ENCODE results near the gene TRMT6.

TRMT6 gene, protein sequence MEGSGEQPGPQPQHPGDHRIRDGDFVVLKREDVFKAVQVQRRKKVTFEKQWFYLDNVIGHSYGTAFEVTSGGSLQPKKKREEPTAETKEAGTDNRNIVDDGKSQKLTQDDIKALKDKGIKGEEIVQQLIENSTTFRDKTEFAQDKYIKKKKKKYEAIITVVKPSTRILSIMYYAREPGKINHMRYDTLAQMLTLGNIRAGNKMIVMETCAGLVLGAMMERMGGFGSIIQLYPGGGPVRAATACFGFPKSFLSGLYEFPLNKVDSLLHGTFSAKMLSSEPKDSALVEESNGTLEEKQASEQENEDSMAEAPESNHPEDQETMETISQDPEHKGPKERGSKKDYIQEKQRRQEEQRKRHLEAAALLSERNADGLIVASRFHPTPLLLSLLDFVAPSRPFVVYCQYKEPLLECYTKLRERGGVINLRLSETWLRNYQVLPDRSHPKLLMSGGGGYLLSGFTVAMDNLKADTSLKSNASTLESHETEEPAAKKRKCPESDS

DNA sequence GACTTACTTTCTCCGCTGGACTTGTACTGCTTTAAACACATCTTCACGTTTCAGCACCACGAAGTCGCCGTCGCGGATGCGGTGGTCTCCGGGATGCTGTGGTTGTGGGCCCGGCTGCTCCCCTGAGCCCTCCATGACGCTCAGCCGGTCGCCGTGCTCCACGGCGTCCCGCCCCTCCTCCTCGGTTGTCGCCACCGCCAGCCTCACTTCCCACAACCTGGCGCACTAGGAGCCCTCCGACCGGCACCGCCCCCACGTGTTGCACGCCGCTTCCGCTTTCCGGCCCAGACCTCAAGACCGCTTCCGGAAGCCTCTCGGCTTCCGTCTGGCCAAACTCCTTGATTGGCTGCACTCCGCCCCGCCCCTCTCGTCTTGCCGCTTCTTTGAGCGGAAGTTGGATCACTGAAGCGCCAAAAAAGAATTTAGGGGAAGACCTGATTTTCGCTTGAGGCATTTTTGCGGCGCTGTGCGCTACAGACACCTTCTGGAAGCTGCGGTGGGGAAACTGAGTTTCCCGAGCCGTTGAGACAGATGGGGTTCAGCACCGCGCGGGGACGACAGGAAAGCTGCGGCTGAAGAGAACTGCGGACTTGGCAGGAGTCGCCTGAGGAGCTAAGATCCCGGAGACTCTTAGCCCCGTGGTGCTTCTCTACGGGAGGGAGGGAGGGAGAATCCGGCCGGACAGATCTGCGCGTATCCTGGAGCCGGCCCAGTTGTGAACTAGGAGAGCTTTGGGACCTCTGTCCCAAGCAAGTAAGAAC lies at the start of gene TRMT6, which contains the start of gene MCM8:
TSS of gene TRMT6 (minus strand) at position 263 of the 761 bp plus-strand sequence. CDS start at position 135, 128 bp downstream.
TSS of gene MCM8 (plus strand) at position 382 of the 761 bp plus-strand sequence. CDS start 1,364 bp downstream, outside the sequence.
- peak; percentile 98 to 99 for DNase-seq

DNA sequence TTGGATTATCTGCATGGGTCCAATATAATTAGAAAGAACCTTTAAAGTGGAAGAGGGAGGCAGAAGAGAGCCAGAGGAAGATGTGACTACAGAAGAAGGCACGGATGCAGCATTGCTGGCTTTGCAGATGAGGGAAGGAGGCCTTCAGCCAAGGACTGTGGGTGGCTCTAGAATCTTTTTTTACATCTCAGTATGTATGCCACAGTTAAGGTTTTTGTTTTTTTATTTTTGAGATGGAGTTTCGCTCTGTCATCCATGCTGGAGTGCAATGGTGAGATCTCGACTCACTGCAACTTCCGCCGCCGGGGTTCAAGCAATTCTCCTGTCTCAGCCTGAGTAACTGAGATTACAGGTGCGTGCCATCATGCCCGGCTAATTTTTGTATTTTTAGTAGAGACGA lies 49.5 kb upstream of the TRMT6 start:
- DNase-seq, result no peak

DNA sequence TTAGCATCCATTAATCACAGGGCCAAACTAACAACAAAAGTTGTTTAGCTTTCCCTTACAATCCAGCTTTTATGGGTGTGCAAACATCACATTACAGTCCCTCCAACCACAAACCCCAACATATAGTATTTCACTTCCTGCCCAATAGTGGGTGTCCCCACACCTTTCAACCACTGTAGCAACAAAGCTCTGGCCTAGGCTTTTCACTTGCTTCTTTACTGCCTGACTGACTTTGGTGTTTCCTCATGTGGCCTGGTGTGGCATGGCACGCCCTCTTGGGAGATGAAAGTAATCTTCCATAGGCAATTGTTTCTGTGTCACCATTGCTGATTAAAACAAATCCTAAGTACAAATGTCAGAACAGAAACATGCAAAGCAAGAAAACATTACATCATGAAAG lies 46.4 kb upstream of the TRMT6 start:
- DNase-seq, result peak in 1 of 2 experiments; percentile 18

DNA sequence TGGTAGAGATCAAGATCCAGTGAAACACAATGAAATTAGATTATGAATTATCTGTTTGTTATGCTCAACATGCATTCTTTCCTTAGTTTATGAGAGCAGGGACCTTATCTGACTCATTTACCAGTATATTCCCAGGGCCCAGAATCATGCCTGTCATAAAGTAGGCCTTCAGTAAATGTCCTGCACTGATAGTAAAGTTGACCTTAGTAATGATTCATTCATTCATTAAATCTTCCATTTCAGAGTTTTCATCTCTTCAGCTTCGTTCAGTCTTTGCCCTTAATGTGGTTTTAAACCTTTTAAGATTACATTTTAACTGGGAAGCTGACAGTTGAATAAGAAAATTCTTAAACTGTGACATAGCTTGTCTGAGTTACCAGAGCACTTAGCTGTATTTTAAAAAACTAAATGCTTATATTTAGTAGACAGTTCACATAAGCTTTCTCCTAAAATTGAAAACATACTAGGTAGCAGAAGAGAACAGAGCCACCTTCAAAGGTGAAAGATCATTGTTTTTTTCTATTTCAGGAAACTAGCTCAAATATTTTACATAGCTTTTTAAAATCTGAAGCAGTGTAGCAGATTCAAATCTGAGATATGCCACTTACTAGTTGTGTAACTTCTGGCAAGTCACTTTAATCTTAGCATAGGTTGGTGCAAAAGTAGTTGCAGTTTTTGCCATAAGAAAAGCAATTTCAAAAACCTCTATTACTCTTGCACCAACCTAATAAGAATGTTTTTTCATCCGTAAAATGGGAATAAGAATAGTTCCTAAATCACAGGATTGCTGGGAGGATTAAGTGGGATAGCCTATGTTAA lies 41.5 kb upstream of the TRMT6 start:
- DNase-seq, result no peak

DNA sequence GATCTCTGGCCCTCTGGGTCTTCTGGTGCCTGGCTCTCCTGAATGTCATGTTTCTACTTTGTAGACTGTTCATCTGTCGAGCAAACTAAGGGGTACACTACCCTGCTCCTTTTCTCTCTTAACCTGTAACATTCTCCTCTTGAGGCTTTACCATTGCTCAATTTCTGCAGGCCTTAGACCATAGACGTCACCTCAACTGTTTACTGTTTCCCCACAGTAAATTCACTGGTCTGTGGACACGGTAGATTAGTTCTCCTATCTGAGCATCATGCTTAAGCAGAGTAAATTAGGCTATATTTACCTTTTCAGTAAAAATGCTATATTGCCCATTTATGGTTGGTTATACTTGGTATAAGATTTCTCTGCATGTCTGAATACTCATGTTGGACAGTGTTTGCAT lies 40.6 kb upstream of the TRMT6 start:
- DNase-seq, result no peak

DNA sequence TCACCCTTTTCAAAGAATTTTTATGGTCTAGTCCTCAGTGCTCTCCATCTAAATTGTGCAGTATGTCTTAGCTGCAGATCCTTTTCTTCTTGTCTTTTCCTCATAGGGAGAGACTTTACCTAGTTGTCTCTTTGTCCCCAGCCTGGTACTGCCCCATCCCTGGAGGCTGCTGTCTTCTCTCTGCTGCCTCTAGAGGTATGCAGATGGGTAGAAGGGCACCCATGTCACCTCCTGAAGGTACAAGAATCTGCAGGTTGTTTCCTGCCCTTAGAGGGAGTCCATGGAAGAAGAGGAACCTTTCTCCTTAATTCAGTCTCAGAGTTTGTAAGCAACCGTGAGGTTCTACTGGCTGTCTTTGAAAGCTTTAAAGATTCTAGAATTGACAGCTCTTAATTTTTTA lies 39.2 kb upstream of the TRMT6 start:
- DNase-seq, result no peak

DNA sequence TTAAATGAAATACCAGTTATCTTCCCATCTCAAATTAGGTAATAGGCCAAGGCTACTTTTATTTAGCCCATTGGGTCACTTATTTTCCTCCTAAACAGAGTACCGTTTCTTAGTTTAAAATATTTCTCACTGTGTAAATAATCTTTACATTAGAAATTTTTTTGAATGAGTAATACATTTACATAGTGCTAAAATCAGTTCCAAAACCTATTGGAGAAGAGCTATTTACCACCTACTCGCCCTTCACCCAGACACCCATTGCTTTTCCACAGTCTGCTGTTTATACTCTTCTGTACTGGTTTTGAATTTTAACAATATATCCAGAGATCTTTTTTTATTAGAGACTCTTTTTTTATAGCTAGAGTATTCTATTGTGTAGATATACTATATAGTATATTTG lies 37.0 kb upstream of the TRMT6 start:
- DNase-seq, result no peak

DNA sequence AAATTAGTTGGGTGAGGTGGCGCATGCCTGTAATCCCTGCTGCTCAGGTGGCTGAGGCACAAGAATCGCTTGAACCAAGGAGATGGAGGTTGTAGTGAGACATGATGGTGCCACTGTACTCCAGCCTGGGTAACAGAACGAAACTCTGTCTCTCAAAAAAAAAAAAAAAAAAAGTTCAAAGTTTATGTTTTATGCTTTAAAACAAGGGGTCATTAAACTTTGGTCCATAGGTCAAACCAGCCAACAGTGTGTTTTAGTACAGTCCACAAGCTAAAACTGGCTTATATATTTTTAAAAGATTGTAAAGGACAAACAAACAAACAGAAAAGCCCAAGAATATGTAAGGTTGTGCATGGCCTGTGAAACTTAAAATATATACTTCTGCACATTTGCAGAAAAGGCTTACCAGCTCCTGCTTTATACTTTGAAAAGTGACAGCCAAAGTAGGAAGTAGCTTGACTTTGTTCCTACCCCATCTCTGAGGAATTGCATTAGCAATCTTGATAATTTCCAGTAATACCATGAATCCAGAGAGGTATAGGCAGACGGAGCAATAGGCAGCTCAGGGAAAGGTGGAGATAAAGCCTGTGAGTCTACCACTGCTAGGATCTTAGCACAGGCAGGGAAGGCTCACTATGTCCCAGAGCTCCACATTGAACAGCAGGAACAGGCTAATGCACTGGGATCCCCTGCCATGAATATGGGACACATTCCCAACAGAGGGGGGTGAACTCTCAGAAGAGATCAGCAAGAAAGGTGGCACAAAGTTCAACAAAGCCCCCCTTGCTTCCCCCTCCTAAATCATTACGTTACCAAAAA lies 30.6 kb upstream of the TRMT6 start:
- no peak for DNase-seq

DNA sequence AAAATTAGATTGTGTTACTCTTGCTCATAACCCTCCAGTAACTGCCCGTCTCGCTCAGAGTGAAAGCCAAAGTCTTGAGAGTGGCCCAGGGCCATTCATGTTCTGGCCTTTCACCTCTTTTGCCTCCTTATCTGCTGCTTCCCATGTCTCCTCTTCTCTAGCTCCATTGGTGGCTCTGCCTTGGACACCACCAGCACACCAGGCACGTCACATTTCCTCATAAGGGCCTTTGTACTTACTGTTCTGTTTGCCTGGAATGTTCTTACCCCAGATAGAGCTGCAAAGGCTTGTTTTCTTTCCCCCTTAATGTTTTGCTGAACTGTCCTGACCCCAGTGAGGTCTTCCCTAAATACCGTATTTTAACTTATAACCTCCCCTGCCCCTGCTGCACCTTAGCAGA lies 29.5 kb upstream of the TRMT6 start:
- no peak for DNase-seq

DNA sequence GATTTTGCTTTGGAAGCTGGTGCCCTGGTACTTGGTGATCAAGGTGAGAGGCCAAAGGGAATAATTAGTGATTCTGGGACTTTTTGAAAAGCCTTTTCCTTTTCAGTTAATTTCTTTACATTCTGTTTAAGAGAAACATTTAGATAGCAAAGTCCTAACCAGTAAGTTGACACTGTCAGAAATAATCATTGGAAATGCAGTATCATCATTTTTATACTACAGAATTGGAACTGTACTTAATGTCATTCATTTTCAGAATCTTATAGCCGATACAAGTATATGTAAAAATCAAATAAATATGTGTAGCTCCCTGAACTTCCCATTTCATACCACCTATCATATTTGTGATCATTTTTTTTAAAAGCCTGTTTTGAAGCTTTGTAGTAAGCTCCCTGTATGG lies 27.6 kb upstream of the TRMT6 start:
- DNase-seq, result no peak

DNA sequence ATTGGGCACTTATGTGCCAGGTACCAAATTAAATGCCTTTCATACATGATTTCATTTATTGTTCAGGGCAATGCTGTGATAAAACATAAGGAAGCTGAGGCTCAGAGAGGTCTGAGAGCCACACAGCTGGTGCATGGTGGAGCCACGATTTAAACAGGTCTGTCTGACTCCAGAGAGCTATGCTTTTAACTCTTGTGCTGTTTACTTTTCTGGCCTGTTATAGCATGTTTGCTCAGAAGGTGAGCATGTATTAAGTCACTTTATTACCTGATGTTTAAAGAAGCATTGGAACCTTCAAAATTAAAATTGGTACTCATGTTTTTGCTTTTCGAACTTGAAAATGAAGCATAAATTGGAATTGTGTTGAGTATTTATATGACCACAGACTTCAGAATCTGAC lies 26.9 kb upstream of the TRMT6 start:
- DNase-seq, result no peak

DNA sequence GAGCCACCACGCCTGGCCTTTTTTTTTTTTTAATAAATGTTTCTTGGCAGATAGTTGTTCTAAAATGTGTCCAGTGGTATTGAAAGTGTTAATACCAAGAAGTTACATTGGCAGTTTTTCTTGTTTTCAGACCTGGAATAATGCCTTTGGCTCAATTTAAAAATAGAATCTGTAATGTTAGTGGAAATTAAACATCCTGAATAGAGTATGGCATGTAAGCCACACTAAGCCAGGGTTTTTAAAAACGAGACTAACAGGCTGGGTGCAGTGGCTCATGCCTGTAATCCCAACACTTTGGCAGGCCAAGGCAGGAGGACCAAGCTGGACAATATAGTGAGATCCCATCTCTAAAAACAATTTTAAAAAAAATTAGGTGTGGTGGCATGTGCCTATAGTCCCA lies 25.4 kb upstream of the TRMT6 start:
- no peak for DNase-seq

DNA sequence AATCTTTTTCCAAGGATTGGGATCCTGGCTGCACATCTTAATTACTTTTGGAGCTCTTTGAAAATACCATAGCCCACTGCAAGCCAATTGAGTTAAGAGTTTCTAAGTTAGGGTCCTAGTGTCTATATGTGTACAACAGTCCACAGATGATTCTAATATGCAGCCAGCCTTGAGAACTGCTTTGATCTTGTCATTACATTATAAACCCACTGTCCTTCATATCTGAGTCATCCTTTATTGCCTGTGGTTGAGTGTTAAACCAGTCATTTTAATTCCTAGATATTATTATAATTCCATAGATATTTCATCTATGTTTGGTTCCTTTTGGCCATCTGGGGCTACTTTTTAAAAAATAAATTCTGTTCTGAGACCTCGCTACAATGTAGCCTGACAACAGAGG lies 24.2 kb upstream of the TRMT6 start:
- no peak for DNase-seq

DNA sequence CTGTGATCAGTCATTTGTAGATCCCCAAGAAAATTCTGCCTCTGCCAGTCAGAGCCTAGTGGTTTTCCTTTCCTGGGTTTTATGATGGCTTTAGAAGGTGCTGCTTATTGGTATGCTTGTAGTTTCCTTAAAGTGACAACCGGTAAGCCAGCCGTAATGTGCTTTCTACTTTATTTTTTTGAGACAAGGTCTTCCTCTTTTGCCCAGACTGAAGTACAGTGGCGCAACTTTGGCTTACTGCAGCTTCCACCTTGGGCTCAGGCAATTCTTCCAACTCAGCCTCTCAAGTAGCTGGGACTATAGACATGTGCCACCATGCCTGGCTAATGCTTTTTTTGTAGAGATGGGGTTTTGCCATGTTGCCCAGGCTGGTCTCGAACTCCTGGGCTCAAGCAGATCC lies 23.6 kb upstream of the TRMT6 start:
- no peak for DNase-seq

DNA sequence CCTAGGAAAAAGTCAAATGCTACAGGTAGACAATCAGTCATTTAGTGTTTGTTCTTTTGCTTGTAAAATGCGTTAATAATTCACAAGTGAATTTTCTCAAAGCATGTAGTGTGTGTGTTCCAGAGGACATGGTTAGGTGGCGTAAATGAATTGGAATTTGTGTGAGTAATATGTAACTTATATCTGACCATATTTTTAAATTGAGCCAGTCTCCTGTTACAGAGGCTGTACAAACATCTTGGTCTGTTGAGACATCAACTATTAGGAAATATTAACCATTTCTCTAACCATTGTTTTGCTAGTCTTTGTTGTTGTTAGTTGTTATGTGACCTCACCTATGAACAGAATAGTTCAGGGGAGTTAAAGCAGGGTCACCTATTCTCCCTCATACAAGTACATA lies 22.8 kb upstream of the TRMT6 start:
- DNase-seq, result no peak

DNA sequence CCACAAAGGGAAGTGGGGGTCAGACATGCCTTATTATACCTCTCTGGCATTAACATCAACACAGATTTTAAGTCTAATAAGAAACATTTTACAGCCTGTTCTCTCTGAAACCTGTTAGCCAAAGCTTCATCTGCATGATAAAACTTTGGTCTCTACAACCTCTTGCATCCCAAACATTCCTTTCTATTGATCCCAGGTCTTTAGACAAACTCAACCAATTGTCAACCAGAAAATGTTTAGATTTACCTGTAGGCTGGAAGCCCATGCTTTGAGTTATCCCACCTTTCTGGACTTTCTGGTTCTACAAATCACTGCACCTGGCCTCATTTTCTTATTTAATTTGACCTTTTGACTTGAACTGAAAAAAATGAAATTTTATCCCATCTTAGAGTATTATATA lies 20.9 kb upstream of the TRMT6 start:
- no peak for DNase-seq

DNA sequence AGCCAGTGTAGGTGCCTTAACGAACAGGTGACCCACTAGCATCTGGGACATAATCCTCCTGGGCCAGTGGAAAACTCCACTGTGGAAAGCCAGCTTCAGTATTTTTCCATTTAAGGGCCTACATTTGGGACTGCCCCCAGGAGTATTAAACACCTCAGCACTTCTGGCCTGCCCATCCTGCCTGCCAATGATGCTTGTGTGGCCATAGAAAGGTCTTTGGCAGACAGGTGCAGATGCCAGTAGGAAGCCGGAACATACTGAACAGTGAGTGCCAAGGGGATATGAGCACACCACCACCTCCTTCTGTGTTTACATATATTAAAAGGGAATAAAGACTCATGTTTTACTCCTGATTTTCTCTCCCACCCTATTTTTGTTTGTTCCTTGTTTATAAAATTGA lies 20.0 kb upstream of the TRMT6 start:
- DNase-seq, result no peak

DNA sequence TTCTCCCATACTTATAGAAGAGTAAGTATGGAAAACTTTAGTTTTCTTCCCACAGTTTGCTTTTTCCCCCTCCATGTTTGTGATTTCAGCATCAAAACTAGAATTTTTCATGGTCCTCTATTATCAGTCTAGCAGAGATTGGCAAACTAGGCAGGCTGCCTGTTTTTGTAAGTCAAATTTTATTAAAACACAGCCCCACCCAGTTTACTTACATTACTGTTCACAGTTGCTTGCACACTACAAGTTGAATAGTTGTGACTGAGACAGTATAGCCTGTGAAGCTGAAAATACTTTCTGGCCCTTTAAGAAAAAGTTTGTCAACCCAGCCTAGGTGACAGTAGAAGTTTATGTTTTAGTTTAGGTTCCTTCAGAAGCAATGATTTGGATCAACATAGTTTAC lies 19.6 kb upstream of the TRMT6 start:
- DNase-seq, result no peak

DNA sequence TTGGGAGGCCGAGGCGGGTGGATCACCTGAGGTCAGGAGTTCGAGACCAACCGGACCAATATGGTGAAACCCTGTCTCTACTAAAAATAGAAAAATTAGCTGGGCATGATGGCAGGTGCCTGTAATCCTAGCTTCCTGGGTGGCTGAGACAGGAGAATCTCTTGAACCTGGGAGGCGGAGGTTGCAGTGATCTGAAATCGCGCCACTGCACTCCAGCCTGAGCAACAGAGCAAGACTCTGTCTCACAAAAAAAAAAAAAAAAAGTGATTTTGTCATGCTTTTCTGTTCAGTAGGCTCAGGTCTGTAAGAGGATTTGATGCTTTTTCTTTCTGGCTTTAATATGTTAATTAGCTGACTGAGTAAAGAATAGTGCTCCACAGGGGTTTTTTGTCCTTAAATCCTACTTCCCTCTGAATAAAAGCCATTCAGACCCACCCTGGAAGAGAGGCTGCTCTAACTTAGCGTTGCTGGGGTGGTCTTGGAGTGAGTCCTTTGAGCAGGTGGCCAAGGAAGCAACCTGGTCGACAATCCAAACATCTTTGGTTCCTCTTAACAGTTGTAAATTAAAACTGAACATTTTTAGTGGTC lies 19.1 kb upstream of the TRMT6 start:
- DNase-seq, result no peak

DNA sequence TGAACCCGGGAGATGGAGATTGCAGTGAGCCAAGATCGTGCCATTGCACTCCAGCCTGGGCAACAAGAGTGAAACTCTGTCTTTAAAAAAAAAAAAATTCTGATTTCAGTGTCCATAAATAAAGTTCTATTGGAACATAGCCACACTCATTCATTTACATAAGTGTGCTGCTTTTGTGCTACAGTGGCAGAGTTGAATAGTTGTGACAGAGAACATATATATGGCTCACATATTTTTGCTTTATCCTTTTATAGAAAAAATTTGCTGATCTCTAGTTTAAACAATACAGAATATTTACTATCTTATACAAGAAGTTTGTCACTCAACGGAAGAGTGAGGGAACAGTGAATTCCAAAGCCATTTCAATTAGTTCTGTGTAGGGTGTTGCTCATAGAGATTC lies 18.1 kb upstream of the TRMT6 start:
- no peak for DNase-seq

DNA sequence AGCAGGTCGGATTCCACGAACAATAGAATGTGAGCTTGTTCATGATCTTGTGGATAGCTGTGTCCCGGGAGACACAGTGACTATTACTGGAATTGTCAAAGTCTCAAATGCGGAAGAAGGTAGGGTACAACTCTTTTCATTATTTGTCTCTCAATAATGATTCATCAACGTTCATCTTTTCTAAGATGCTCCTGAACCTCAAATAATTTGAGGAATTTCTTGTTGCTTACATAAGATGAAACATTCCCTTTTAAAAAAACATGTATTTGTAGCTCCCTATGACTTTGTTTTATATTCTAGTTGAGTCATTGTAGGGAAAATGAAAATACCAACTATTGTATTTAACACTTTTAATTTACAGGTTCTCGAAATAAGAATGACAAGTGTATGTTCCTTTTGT lies 17.1 kb upstream of the TRMT6 start:
- no peak for DNase-seq

DNA sequence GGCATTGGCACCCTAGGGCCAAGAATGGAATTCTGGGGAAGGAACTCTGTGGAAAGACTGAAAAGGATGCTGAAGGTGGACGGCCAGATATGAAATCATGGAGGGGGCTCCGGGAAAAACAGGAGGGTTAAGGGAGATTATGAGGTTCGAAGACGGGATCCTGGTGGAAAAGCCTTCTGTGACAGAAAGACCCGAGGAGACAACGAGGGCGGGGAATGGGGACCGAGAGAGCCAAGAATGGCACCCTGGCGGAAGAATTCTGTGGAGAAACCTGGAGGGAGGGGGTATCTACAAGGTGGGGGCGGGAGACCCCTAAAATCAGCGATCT lies 426 bp downstream of the TRMT6 start:
- no peak for DNase-seq
